Gastroesophageal sphincter (tissue), 3 donors: ENCODE results near the gene C2CD2L.

Experiments
- CTCF ChIP-seq, 4 experiments: fragments of 200-600 bp in 2 of 4; fragments of 450-650 bp in 2 of 4; sonication (generic) in 1 of 4; IDR thresholded peaks; one replicate each; pipeline ENCODE4 v1.5.1; 2017 to 2019; ENCODE audit warnings: antibody characterized with exemption in 4 of 4, mild to moderate bottlenecking in 2 of 4, moderate library complexity in 2 of 4
- EP300 ChIP-seq: sonication (generic); formaldehyde crosslinking; IDR thresholded peaks from one replicate; pipeline ENCODE4 v1.6.1; 2017; ENCODE audit warnings: antibody characterized with exemption, mild to moderate bottlenecking
- POLR2AphosphoS5 ChIP-seq: sonication (generic); formaldehyde crosslinking; IDR thresholded peaks from one replicate; pipeline ENCODE4 v1.6.1; 2017; ENCODE audit warnings: antibody characterized with exemption

GRCh38 chr11:119118946-119119345 lies 11.8 kb downstream of the C2CD2L start:
- TF ChIP-seq CTCF (IDR thresholded peaks at IDR 0.05) (no peak), POLR2AphosphoS5 (no peak), EP300 (no peak)
